ENCODE data around the gene ZNF598.
"Not testable (repeated sequence)": the region's sequence is repeated elsewhere in the genome, so short reads cannot be mapped to it uniquely, and the experiment has no call there.

ZNF598 gene

GRCh38 chr16:1971796-1972489, 37.7 kb downstream of the ZNF598 start, which contains the start of gene TBL3:
TSS of gene TBL3 (plus strand) at chr16:1972053. CDS start at chr16:1972165, 112 bp downstream.
- TF ChIP-seq, protein P1, sequence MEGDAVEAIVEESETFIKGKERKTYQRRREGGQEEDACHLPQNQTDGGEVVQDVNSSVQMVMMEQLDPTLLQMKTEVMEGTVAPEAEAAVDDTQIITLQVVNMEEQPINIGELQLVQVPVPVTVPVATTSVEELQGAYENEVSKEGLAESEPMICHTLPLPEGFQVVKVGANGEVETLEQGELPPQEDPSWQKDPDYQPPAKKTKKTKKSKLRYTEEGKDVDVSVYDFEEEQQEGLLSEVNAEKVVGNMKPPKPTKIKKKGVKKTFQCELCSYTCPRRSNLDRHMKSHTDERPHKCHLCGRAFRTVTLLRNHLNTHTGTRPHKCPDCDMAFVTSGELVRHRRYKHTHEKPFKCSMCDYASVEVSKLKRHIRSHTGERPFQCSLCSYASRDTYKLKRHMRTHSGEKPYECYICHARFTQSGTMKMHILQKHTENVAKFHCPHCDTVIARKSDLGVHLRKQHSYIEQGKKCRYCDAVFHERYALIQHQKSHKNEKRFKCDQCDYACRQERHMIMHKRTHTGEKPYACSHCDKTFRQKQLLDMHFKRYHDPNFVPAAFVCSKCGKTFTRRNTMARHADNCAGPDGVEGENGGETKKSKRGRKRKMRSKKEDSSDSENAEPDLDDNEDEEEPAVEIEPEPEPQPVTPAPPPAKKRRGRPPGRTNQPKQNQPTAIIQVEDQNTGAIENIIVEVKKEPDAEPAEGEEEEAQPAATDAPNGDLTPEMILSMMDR (IDR thresholded peaks at IDR 0.05; ENCODE audit: extremely low read depth, missing control alignments) = no peak
- peak; percentile 97 for DNase-seq (ENCODE audit: low spot score)

GRCh38 chr16:1968146-1968953, 41.3 kb downstream of the ZNF598 start:
- no peak for DNase-seq (ENCODE audit: low spot score)
- TF ChIP-seq, protein P1 (IDR thresholded peaks at IDR 0.05; ENCODE audit: extremely low read depth, missing control alignments) = no peak

DNA sequence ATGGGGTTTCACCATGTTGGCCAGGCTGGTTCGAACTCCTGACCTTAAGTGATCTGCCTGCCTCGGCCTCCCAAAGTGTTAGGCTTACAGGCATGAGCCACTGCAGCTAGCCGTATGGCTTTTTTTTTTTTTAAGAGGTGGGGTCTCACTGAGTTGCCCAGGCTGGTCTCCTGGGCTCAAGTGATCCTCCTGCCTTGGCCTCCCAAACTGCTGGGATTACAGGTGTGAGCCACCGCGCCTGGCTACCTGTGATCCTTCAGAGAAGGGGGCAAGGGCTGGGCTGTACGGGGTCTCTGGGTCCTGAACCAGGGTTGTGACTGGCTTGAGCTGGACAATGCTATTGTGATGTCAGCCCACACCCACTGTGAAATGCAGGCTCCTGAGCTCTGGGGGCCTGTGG, 43.2 kb downstream of the ZNF598 start, which contains the start of gene RNF151:
Gene RNF151 (plus strand): TSS at position 397 of the 400 bp plus-strand sequence. CDS start 26 bp downstream, outside the sequence.
- DNase-seq (ENCODE audit: low spot score) = no peak
- TF ChIP-seq, protein P1 (IDR thresholded peaks at IDR 0.05; ENCODE audit: extremely low read depth, missing control alignments) = no peak

- no peak for DNase-seq (ENCODE audit: low spot score)
- TF ChIP-seq, protein P1 (IDR thresholded peaks at IDR 0.05; ENCODE audit: extremely low read depth, missing control alignments) = no peak
Measured at GRCh38 chr16:1965396-1966001, 44.1 kb downstream of the ZNF598 start.

GRCh38 chr16:1964506-1965395, 44.9 kb downstream of the ZNF598 start, which contains the start of gene RPS2:
TSS of gene RPS2 (minus strand) at chr16:1964826. CDS start at chr16:1964625, 201 bp downstream.
- DNase-seq (ENCODE audit: low spot score) = peak; percentile 100
- TF ChIP-seq, protein P1 (IDR thresholded peaks at IDR 0.05; ENCODE audit: extremely low read depth, missing control alignments) = no peak

DNA sequence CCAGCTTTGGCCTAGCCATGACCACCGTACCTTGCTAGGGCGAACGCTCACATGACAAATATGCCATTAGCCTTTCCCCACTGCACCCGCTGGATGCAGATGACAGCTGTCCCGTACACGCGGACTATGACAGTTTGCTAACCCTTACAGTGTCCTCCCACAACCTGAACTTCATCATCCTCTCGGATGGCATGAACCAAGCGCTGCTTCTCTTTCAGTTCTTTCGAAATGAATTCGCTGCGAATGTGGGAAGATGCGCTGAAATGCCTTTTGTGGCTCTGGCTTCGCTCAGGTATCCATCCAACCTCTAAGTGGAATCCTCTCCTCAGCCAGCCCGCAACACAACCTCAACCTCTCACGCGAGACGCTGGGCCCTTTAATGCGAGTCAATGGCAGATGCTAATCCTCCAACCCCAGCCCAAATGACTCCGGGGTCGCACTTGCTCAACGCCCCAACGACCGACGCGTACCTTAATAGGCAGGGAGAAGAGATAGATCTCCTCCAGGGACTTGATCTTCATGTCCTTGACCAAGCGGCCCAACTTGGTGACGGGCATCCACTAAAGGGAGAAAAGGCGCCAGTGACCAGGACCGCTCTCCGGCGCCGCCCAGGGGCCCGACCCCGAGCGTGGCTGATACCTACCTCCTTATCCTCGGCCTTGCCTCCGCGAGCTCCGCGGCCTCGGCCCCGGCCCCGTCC, 45.7 kb downstream of the ZNF598 start:
- TF ChIP-seq, protein P1 (IDR thresholded peaks at IDR 0.05; ENCODE audit: extremely low read depth, missing control alignments) = peak; percentile 35
- DNase-seq (ENCODE audit: low spot score) = no peak

DNA sequence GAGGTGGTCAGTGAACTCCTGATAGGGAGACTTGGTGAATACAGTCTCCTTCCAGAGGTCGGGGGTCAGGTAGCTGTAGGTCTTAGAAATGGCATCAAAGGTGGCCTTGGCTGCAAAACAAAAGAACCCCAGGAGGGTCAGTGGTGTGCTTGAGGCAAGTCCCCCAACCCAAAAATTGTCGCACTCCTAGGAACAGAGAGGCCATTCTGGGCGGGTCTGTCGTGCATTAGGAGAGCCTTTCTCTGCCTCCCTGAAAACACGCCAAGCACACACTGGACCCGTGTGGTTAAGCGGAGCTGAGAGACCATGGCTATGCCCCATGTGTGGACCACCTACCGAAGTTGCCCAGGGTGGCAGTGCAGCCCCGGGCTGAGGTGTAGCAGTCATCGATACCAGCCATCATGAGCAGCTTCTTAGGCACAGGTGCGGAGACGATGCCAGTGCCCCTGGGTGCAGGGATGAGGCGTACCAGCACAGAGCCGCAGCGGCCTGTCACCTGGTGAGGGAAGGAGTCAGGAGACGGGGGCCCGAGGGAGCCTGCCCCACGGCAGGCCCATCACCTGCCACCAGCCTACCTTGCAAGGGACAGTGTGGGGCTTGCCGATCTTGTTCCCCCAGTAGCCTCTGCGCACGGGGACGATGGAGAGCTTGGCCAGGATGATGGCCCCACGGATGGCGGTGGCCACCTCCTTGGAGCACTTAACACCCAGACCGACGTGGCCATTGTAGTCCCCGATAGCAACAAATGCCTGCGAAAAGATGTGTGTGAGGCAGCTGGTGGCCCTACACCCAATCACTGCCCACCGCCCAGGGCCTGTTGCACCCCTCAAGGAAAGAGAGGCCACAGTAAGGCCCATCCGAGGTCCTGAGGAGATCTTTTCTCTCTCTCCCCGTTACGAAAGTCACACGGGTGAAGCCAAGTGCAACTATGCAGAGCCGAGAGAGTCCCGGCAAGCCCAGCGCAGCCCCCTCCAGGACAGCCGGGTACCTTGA, 47.2 kb downstream of the ZNF598 start:
- DNase-seq (ENCODE audit: low spot score) = not testable (repeated sequence)
